ENCODE data around the gene NAGK. TPM values are rescaled to one million over a fixed set of nuclear protein-coding genes. Genes with fewer than 3 reads are reported as not detected.

NAGK gene
- total and polyA plus RNA-seq, 2 experiments from 2014 or later, result 47.0 to 55.6 TPM

- ATAC-seq (no peak), DNase-seq (ENCODE audit: low spot score) (no peak)
- no peak overlapping the region for H3K4me3 ChIP-seq
These were observed 54.2 kb downstream of the NAGK start for GRCh38 chr2:71122387-71123298.

GRCh38 chr2:71125506-71126294 is 57.3 kb downstream of the NAGK start:
- no peaks in the 10 kb centered on the region for H3K4me1 ChIP-seq (ENCODE audit: insufficient read depth)
- no peak overlapping the region; the same call in 2 of the 3 replicates for H3K4me3 Mint-ChIP-seq
- H4K20me1 ChIP-seq (replicated peaks; ENCODE audit: insufficient read depth), result no peaks in the 10 kb centered on the region
- H3K36me3 ChIP-seq (ENCODE audit: insufficient read depth), result peaks cover 17% of the 10 kb centered on the region; the same call in 1 of the 2 replicates
- no peak overlapping the region for H2AFZ ChIP-seq
- H3K36me3 Mint-ChIP-seq (ENCODE audit: low read depth), result peaks cover 20% of the 10 kb centered on the region
- no peak overlapping the region for H3K4me2 ChIP-seq
- no peak for TF ChIP-seq ETS1 (IDR thresholded peaks at IDR 0.05)
- no peak for TF ChIP-seq EZH2phosphoT487 (IDR thresholded peaks at IDR 0.05; ENCODE audit: unreplicated experiment)
- no peak for TF ChIP-seq CTCF (conservative IDR thresholded peaks at IDR 0.05; ENCODE audit: low read depth in 2 of 2)
- no peak for TF ChIP-seq NANOG (IDR thresholded peaks at IDR 0.05; ENCODE audit: borderline replicate concordance)
- no peak overlapping the region for H3K27ac ChIP-seq (ENCODE audit: low read depth)
- H3K4me3 ChIP-seq, result no peak overlapping the region
- no peak for DNase-seq (ENCODE audit: low spot score)
- H3K4me1 Mint-ChIP-seq, result peaks cover 2% of the 10 kb centered on the region; the same call in 1 of the 3 replicates
- no peaks in the 10 kb centered on the region for H3K9me2 ChIP-seq (ENCODE audit: insufficient read depth)
- H3K9me3 Mint-ChIP-seq, result no peaks in the 10 kb centered on the region
- H3K27me3 ChIP-seq (ENCODE audit: insufficient read depth), result no peaks in the 10 kb centered on the region
- peaks cover 7% of the 10 kb centered on the region for H3K27me3 Mint-ChIP-seq (ENCODE audit: insufficient read depth, low read depth, poor library complexity)
- no peak overlapping the region for H3K27ac Mint-ChIP-seq
- no peaks in the 10 kb centered on the region for H3F3A ChIP-seq (replicated peaks; ENCODE audit: low read depth)
- ATAC-seq, result no peak
- H3K79me2 ChIP-seq (replicated peaks; ENCODE audit: insufficient read depth), result peaks cover 26% of the 10 kb centered on the region

More at GRCh38 chr2:71122387-71123298, 54.2 kb downstream of the NAGK start:
- Histone ChIP-seq H3K9me2 (ENCODE audit: insufficient read depth) (no peaks in the 10 kb centered on the region), H3K36me3 (ENCODE audit: insufficient read depth) (peaks cover 17% of the 10 kb centered on the region; the same call in 1 of the 2 replicates), H3F3A (replicated peaks; ENCODE audit: low read depth) (no peaks in the 10 kb centered on the region), H3K79me2 (replicated peaks; ENCODE audit: insufficient read depth) (peaks cover 4% of the 10 kb centered on the region), H3K4me2 (no peak overlapping the region), H2AFZ (no peak overlapping the region), H3K4me1 (ENCODE audit: insufficient read depth) (no peaks in the 10 kb centered on the region), H4K20me1 (replicated peaks; ENCODE audit: insufficient read depth) (peaks cover 6% of the 10 kb centered on the region; the same call in 1 of the 2 replicates), H3K27me3 (ENCODE audit: insufficient read depth) (no peaks in the 10 kb centered on the region), H3K27ac (ENCODE audit: low read depth) (no peak overlapping the region)
- peaks cover 26% of the 10 kb centered on the region for H3K36me3 Mint-ChIP-seq (ENCODE audit: low read depth)
- H3K27ac Mint-ChIP-seq, result no peak overlapping the region
- no peaks in the 10 kb centered on the region for H3K9me3 Mint-ChIP-seq
- no peaks in the 10 kb centered on the region for H3K4me1 Mint-ChIP-seq
- H3K27me3 Mint-ChIP-seq (ENCODE audit: insufficient read depth, low read depth, poor library complexity), result peaks cover 5% of the 10 kb centered on the region
- no peak overlapping the region for H3K4me3 Mint-ChIP-seq
- no peak for TF ChIP-seq ZNF114 (CRISPR knock-in tag; IDR thresholded peaks at IDR 0.05)
- TF ChIP-seq EZH2phosphoT487 (IDR thresholded peaks at IDR 0.05; ENCODE audit: unreplicated experiment), result no peak
- TF ChIP-seq STAT1 (IDR thresholded peaks at IDR 0.05; ENCODE audit: unreplicated experiment), result no peak
- no peak for TF ChIP-seq ETS1 (IDR thresholded peaks at IDR 0.05)

All from GM23338 (cell line).